PC-3 (cell line): ENCODE results near the gene UPF1. TPM values are rescaled to one million over a fixed set of nuclear protein-coding genes. Genes with fewer than 3 reads are reported as not detected.
"Not testable (repeated sequence)": the region's sequence is repeated elsewhere in the genome, so short reads cannot be mapped to it uniquely, and the experiment has no call there.

Experiments
- ATAC-seq: fragments of 200-7000 bp; cut with Tn5 transposase; 2 replicates; pipeline ENCODE4 v1.9.1; 2020; ENCODE audit warnings: mild to moderate bottlenecking, moderate library complexity
- BruUV-seq: library from RNA; stranded (reverse); fragments of 400-500 nt; replicated peaks from 2 replicates; lab custom pipeline; 2021; lab: Mats Ljungman, UMichigan
- CTCF ChIA-PET: fragments of 300-600 bp; sonication (Branson Sonifier 250); formaldehyde crosslinking; loops from one replicate; lab custom pipeline; 2022; ENCODE audit warnings: antibody characterized with exemption; lab: Charles Lee
- POLR2A ChIA-PET: fragments of 300-600 bp; sonication (Branson Sonifier 250); formaldehyde crosslinking; loops from one replicate; lab custom pipeline; 2022; ENCODE audit warnings: antibody characterized with exemption; ENCODE audit not compliant: unreplicated experiment; lab: Charles Lee
- DNase-seq: peaks from one replicate; pipeline ENCODE4 v3.0.0-alpha.2; 2015
- H2AFZ ChIP-seq: fragments of 300-600 bp; sonication (generic); 2 replicates; pipeline ENCODE4 v1.6.0; 2016; ENCODE audit warnings: antibody characterized with exemption, low read length
- H3F3A ChIP-seq: fragments of 300-600 bp; sonication (generic); one replicate; pipeline ENCODE4 v1.6.0; 2017; ENCODE audit warnings: antibody characterized with exemption, low read length, control low read depth, mild to moderate bottlenecking; ENCODE audit not compliant: unreplicated experiment
- H3K27ac ChIP-seq: fragments of 300-600 bp; sonication (generic); 2 replicates; pipeline ENCODE4 v1.5.1; 2016; ENCODE audit warnings: mild to moderate bottlenecking, low read length
- H3K27me3 ChIP-seq: fragments of 300-600 bp; sonication (generic); 2 replicates; pipeline ENCODE4 v1.6.1; 2016; ENCODE audit warnings: low read length, mixed read lengths
- H3K36me3 ChIP-seq: fragments of 300-600 bp; sonication (generic); 2 replicates; pipeline ENCODE4 v1.6.1; 2016; ENCODE audit warnings: low read depth, mixed run types, low read length, mixed read lengths
- H3K4me1 ChIP-seq: fragments of 300-600 bp; sonication (generic); 2 replicates; pipeline ENCODE4 v1.5.1; 2016; ENCODE audit warnings: low read length; ENCODE audit not compliant: insufficient read depth
- H3K4me2 ChIP-seq: fragments of 300-600 bp; sonication (generic); 2 replicates; pipeline ENCODE4 v1.6.0; 2016; ENCODE audit warnings: low read length
- H3K4me3 ChIP-seq: fragments of 300-600 bp; sonication (generic); 2 replicates; pipeline ENCODE4 v1.5.1; 2016; ENCODE audit warnings: mild to moderate bottlenecking, low read length, mixed read lengths
- H3K79me2 ChIP-seq: fragments of 300-600 bp; sonication (generic); 2 replicates; pipeline ENCODE4 v1.6.1; 2017; ENCODE audit warnings: low read length, mixed read lengths
- H3K9ac ChIP-seq: fragments of 300-600 bp; sonication (generic); 2 replicates; pipeline ENCODE4 v1.6.0; 2016; ENCODE audit warnings: mild to moderate bottlenecking, low read length
- H3K9me2 ChIP-seq: fragments of 300-600 bp; sonication (generic); replicated peaks from 2 replicates; pipeline ENCODE4 v1.6.1; 2016; ENCODE audit warnings: mixed run types, low read length, mixed read lengths
- H3K9me3 ChIP-seq: fragments of 300-600 bp; sonication (generic); 2 replicates; pipeline ENCODE4 v1.6.1; 2016; ENCODE audit warnings: low read length, mixed read lengths
- H4K20me1 ChIP-seq: fragments of 300-600 bp; sonication (generic); 2 replicates; pipeline ENCODE4 v1.6.1; 2016; ENCODE audit warnings: low read length, mixed read lengths
- CTCF ChIP-seq: fragments of 300-600 bp; sonication (generic); conservative IDR thresholded peaks from 2 replicates; pipeline ENCODE4 v1.5.1; 2017; ENCODE audit warnings: antibody characterized with exemption, low read depth, mild to moderate bottlenecking, low read length
- EZH2 ChIP-seq: fragments of 300-600 bp; sonication (generic); IDR thresholded peaks from one replicate; pipeline ENCODE4 v1.6.1; 2017; ENCODE audit warnings: antibody characterized with exemption, mild to moderate bottlenecking, low read length; ENCODE audit not compliant: unreplicated experiment
- EZH2phosphoT487 ChIP-seq: fragments of 300-600 bp; sonication (generic); IDR thresholded peaks from 2 replicates; pipeline ENCODE4 v1.6.1; 2018; ENCODE audit warnings: mild to moderate bottlenecking, antibody characterized with exemption, low read length, borderline replicate concordance
- intact Hi-C: fragments of 100-400 bp; cut with micrococcal nuclease; formaldehyde crosslinking; loops from 2 replicates; pipeline ENCODE4 v1.9.0; 2023
- total RNA-seq: library from RNA; depleted of rRNA; stranded (reverse); fragments of >200 nt; gene quantifications from 2 replicates; pipeline ENCODE4 v1.2.3, GENCODE V29; 2014

Gene UPF1
- total RNA-seq, 1 experiment from 2014 or later, result 97.1 TPM

DNA sequence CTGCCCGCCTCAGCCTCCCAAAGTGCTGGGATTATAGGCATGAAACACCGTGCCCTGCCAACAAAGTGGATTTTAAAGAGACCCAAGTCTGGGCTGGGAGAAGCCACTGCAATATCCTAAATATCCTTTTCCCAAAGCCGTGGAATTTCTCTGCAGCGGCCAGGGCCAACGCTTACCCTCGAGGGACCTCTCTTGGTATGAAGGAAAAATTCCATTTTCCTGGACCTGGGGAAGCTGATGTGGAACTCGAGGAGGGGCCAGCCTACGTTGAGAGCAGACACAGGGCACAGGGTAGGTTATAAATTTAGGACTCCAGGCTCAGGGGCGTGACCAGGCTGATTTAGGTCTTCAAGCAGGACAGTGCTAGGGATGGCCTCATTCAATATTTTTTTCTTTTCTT lies 17.7 kb upstream of the UPF1 start:
- Histone ChIP-seq H3K9me2 (no peaks in the 10 kb centered on the region), H3K79me2 (no peaks in the 10 kb centered on the region), H4K20me1 (no peaks in the 10 kb centered on the region), H3K36me3 (no peaks in the 10 kb centered on the region), H3K4me3 (no peak overlapping the region), H2AFZ (no peak overlapping the region), H3K9me3 (no peaks in the 10 kb centered on the region), H3K4me1 (no peaks in the 10 kb centered on the region), H3K27me3 (no peaks in the 10 kb centered on the region), H3K4me2 (no peak overlapping the region), H3K27ac (no peak overlapping the region), H3K9ac (no peak overlapping the region), H3F3A (no peaks in the 10 kb centered on the region)
- ATAC-seq, result no peak
- DNase-seq, result no peak
- CTCF ChIA-PET, result no interaction called here
- POLR2A ChIA-PET, result no interaction called here
- TF ChIP-seq EZH2phosphoT487 (no peak), EZH2 (no peak)
- BruUV-seq, result no TSS peak
- intact Hi-C loops, result no loop called here

DNA sequence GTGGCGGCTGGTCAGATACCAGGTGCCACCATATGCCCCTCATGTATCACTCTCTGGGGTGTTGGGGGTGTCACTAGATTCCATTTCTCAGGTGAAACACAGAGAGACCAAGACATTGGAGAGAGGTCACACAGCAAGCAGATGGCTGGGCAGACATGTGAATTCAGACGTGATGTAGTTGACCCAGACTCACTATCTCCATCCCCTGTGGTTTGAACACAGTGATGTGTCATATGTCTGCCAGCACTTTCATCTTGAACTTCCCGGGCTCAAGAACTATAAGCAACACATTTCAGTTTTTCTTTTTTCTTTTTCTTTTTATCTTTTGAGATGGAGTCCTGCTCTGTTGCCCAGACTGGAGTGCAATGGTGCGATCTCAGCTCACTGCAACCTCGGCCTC lies 16.1 kb upstream of the UPF1 start:
- Histone ChIP-seq H3K4me3 (no peak overlapping the region), H3K27ac (no peak overlapping the region), H2AFZ (no peak overlapping the region), H3K27me3 (no peaks in the 10 kb centered on the region), H3K9me2 (no peaks in the 10 kb centered on the region), H3K9ac (no peak overlapping the region), H3F3A (no peaks in the 10 kb centered on the region), H4K20me1 (no peaks in the 10 kb centered on the region), H3K36me3 (no peaks in the 10 kb centered on the region), H3K79me2 (no peaks in the 10 kb centered on the region), H3K9me3 (no peaks in the 10 kb centered on the region), H3K4me2 (no peak overlapping the region), H3K4me1 (no peaks in the 10 kb centered on the region)
- POLR2A ChIA-PET, result no interaction called here
- BruUV-seq, result no TSS peak
- CTCF ChIA-PET, result no interaction called here
- no peak for DNase-seq
- TF ChIP-seq EZH2phosphoT487, result no peak
- no peak for TF ChIP-seq CTCF
- TF ChIP-seq EZH2, result no peak
- intact Hi-C loops, result no loop called here
- ATAC-seq, result no peak

GRCh38 chr19:18816645-18817044 lies 15.1 kb upstream of the UPF1 start:
- H3K4me2 ChIP-seq, H3K79me2 ChIP-seq, H3K4me3 ChIP-seq, POLR2A ChIA-PET, CTCF ChIA-PET, DNase-seq, H3K27me3 ChIP-seq, H2AFZ ChIP-seq, H4K20me1 ChIP-seq, H3K4me1 ChIP-seq, H3K27ac ChIP-seq, BruUV-seq, ATAC-seq, H3F3A ChIP-seq, H3K36me3 ChIP-seq, H3K9ac ChIP-seq, H3K9me3 ChIP-seq, H3K9me2 ChIP-seq, intact Hi-C loops: not testable (repeated sequence)

DNA sequence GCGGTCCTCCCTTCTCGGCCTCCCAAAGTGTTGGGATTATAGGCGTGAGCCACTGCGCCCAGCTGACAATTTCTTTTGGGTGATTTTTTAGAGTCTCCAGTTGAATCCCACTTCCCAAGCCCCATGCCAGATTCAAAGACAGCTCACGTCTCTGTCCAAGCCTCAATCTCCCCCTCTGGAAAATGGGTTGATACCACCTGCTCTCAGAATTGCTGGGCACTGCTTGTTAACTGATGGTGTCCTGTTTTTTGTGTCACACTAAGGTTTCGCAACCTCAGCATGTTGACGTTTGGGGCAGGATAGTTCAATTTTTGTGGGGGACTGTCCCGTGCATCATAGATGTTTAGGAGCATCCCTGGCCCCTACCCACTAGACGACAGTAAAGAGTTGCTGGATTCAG lies 14.2 kb upstream of the UPF1 start:
- Histone ChIP-seq H3K79me2 (no peaks in the 10 kb centered on the region), H3K9ac (no peak overlapping the region), H2AFZ (no peak overlapping the region), H3K4me1 (no peaks in the 10 kb centered on the region), H3K27ac (no peak overlapping the region), H3K4me2 (no peak overlapping the region), H3K9me2 (no peaks in the 10 kb centered on the region), H3K36me3 (no peaks in the 10 kb centered on the region), H3K4me3 (no peak overlapping the region), H3K27me3 (no peaks in the 10 kb centered on the region), H4K20me1 (no peaks in the 10 kb centered on the region), H3K9me3 (no peaks in the 10 kb centered on the region), H3F3A (no peaks in the 10 kb centered on the region)
- no peak for DNase-seq
- TF ChIP-seq CTCF (no peak), EZH2 (no peak), EZH2phosphoT487 (no peak)
- no TSS peak for BruUV-seq
- no peak for ATAC-seq
- intact Hi-C loops, result no loop called here
- ChIA-PET POLR2A (no interaction called here), CTCF (no interaction called here)
